GM21367 (cell line): Measurements from ENCODE around the gene CYGB.
"Not testable (repeated sequence)": the region's sequence is repeated elsewhere in the genome, so short reads cannot be mapped to it uniquely, and the experiment has no call there.

ENCODE experiments used
- ATAC-seq: cut with Tn5 transposase; IDR thresholded peaks from one replicate; pipeline ENCODE4 v1.9.1; 2021; ENCODE audit not compliant: unreplicated experiment

The CYGB gene

GRCh38 chr17:76524598-76525512 lies 12.7 kb downstream of the CYGB start:
- no peak for ATAC-seq

DNA sequence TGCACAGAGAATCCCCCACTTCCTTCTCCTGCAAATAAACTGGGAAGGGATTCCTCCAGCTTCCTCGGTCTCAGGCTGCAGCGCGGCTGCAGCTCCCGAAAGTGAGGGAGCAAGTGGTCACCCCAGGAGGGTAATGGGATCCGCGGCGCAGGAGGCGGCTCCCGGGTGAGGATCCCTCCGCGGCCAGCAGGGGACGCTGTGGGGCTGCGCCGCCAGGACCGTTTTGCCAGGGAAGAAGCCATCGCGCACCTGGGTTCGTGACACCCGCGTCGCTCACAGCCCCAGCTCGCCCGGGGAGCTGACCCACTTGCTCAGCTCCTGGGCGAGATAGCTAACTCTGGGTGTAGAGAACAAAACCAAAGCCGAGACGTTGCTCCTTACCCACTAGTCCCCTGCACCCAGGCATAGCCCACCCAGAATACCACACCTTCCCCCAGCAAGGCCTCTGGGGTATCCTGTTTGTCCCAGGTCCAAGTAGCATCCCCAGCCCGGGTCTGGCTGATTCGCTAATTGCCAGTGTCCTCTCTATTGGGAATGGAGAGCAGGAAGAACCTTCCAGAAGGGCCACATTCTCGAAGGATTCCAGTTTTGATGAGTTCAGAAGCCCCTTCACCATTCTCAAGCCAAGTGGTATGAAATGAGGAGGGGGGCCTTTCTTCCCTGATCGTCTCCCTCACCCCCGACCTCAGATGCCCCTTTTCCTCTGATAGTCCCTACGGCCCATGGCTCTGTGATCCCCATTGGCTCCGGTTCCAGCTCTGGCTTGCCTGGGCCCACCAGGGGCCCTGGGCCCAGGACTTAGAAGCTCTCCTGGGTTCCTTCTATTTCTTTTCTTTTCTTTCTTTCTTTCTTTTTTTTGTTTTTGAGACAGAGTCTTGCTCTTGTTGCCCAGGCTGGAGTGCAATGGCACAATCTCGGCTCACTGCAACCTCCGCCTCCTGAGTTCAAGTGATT lies 14.1 kb downstream of the CYGB start:
- ATAC-seq = no peak

- not testable (repeated sequence) for ATAC-seq
These were observed 15.8 kb downstream of the CYGB start for GRCh38 chr17:76521683-76522082.

DNA sequence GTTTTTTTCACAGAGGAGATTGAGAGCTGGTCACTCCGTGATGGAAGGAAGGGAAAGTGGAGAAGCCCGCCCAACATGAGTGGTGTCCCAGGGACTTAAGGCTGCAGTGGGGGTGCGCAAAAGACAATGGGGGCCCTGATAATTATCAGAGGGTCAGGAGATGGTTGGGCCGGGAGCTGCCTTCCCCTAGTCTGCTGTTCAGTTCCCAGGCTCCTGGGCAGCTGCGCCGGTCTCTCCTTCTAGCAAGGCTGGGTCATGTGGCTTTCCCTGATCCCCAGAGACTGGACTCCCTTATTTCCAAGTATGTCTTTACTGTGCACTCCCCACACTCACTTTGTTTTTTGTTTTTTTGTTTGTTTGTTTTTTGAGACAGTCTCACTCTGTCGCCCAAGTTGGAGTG lies 16.2 kb downstream of the CYGB start:
- ATAC-seq = no peak

DNA sequence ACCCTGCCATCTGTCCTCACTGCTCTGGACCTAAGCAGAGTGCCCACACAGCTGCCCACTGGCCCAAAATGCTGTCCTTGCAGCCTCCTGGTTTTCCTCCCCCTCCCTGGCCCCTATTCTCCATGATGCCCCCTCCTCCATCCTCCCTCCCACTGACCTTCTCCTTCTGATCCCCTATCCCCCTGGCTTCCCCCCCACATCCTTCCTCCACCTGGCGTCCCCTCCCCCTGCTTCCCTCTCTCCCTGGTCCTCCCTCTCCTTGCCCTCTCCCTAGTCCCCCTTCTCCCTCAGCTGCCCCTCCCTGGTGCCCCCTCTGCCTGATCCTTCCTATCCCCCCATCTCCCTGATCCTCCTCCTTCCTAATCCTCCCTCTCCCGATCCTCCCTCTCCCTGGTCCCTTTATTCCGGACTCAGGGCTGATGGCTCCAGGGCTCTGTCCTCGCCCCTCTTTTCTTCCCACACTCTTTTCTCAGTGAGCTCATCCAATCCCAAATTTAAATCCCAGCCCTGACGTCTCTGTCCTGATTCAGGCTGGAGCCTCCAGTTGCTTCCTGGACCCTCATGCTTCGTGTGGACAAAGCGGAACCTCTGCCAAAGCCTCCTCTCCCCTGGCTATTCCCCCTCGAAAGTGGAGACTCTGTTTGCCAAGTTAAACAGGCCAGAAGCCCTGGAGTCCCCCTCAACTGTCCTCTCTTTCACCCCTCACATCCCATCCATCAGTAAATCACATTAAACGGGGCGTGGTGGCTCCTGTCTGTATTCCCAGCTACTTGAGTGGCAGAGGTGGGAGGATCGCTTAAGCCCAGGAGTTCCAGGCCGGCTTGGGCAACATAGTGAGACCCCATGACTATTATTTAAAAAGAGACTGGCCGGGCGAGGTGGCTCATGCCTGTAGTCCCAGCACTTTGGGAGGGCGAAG lies 18.2 kb downstream of the CYGB start:
- ATAC-seq = no peak

- ATAC-seq = no peak
These were observed 19.9 kb downstream of the CYGB start for GRCh38 chr17:76517638-76518038.

- peak; percentile 52 for ATAC-seq
These were observed 22.1 kb downstream of the CYGB start for GRCh38 chr17:76515274-76515949.

GRCh38 chr17:76514355-76514754 lies 23.2 kb downstream of the CYGB start:
- not testable (repeated sequence) for ATAC-seq

DNA sequence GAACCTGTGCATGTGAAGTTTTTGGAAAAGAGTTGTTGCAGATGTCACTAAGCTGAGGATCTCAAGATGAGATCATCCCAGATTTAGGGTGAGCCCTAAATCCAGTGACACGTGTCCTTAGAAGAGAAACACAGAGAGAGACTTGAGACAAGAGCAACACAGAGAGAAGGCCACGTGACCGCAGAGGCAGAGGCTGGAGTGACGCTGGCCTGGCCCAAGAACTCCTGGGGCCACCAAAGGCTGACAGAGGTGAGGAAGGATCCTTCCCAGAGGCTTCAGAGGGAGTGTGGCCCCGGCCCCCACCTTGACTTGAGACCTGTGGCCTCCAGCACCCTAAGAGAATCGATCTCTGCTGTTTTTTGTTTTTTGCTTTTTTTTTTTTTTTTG lies 24.2 kb downstream of the CYGB start:
- no peak for ATAC-seq

DNA sequence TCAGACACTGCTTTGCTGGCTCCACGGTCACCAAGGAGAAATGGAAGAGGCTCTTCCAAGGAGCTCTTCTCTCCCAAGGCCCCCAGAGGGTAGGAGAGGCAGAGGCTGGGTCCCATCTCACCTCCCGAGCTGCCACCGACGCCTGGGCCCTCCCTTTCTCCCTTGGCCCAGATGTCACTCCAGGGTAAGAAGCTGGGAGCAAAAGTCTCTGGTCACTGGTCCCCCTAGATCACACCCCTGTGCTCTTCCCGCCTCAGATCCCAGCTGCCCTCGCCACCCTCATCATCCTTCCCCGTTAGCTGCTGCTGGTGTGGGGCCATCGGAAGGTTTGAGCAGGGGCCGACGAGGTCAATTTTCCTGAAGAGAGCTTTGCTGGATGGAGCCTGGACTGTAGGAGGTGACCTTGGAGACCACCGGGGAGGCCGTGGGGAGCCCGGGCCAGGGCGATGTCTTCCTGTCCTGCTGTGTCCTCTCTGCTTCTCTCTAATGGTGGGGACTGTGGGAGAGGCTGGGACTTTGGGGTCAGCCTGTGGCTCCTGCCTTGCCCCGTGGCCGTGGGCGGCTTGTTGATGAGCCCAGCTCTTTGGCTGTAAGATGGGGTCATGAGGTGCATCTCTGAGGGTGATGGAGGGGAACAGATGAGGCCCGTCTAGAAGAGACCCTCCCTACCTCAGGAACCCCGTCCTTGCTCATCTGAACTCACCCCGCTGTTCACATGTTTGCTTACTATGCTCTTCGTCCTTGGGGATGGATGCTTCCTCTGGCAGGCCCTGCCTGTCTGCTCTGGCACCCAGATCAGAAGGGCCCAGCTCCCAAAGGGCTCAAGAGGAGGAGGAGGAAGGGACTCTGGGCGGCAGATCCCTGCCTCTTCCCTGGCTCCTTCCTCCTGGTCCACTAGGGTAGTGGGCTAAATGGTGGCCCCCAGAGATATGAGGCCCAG lies 24.9 kb downstream of the CYGB start:
- no peak for ATAC-seq

DNA sequence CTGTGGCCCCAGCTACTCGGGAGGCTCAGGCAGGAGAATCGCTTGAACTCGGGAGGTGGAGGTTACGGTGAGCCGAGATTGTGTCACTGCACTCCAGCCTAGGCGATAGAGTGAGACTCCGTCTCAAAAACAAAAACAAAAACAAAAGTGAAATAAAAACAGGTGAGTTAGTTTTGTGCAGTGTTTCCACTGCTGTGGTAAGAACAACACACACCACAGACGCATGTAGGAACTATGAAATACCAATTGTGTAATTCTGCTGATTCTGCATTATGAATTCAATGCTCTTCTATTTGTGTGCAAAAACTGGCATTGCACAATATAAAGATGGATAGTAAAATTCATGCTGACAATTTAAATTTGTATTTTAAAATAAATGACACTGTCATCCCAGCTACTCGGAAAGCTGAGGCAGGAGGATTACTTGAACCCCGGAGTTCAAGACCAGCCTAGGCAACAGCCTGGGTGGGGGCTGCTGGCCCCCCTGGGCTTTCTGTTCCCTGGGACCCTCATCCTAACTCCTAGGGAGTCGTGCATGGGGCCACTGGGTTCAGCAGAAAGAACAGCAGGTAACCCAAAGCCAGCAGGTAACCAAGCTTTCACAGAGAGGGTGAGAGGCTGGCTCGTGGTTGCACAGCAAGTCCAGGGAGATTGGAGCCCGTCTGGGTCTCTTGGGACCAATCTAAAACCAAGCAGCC lies 25.7 kb downstream of the CYGB start:
- ATAC-seq = no peak

- ATAC-seq = no peak
These were observed 26.7 kb downstream of the CYGB start for GRCh38 chr17:76510831-76511244.

- ATAC-seq = not testable (repeated sequence)
These were observed 28.9 kb downstream of the CYGB start for GRCh38 chr17:76508472-76509063.

GRCh38 chr17:76506408-76507345 lies 30.8 kb downstream of the CYGB start:
- ATAC-seq = no peak

GRCh38 chr17:76504117-76504516 lies 33.4 kb downstream of the CYGB start:
- ATAC-seq = no peak

GRCh38 chr17:76502341-76503211 lies 34.9 kb downstream of the CYGB start:
- ATAC-seq = no peak
